ENCODE results near the gene DLGAP1. TPM values are rescaled to one million over a fixed set of nuclear protein-coding genes. Genes with fewer than 3 reads are reported as not detected.

Gene DLGAP1
- total and polyA plus RNA-seq, 2 experiments from 2014 or later, result 3.1 to 6.5 TPM

DNA sequence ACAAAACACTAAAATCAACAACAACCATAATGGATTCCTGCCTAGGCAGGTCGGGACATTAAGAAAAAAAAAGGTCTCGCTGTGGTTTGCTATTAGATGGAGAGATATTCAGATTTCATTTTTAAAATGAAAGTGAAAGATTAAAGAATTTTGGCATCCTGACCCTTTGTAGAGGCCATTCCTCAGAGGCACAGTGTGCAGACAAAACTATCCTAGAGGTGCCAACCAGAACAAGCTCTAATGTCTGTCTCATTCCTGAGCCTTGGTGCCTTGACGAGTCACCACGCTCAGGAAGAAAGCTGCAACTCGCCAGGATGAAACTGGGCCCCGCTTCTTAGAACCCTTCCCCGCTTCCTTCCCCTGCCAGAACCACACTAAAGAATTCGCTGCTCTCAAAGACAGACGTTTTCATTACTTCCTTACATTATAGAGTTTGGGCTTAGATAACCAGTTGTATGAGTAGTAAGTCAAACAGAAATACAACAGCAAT lies 849.1 kb downstream of the DLGAP1 start:
- WGBS (ENCODE audit: low lambda C conversion rate, missing lambda C conversion rate), result 22% methylated on average over 9 of the region's 9 CpGs
- Histone ChIP-seq H2AFZ (no peak overlapping the region), H3K79me2 (no peaks in the 10 kb centered on the region), H3K9me2 (replicated peaks; ENCODE audit: insufficient read depth) (no peaks in the 10 kb centered on the region), H3K4me3 (peak overlapping the region; percentile 6), H4K20me1 (ENCODE audit: insufficient read depth, poor library complexity, severe bottlenecking) (no peaks in the 10 kb centered on the region), H3K36me3 (replicated peaks; ENCODE audit: insufficient read depth, low read depth) (no peaks in the 10 kb centered on the region), H3K27me3 (no peaks in the 10 kb centered on the region), H3K27ac (peak overlapping the region; percentile 95), H3K9me3 (ENCODE audit: low read depth) (no peaks in the 10 kb centered on the region), H3K4me1 (ENCODE audit: insufficient read depth) (peaks cover 28% of the 10 kb centered on the region), H3K4me2 (peak overlapping the region; percentile 79)
- DNase-seq (ENCODE audit: low spot score), result peak; percentile 38
- no peak for TF ChIP-seq EZH2phosphoT487 (IDR thresholded peaks at IDR 0.05; ENCODE audit: low read depth, severe bottlenecking, unreplicated experiment)
- TF ChIP-seq, protein P1, sequence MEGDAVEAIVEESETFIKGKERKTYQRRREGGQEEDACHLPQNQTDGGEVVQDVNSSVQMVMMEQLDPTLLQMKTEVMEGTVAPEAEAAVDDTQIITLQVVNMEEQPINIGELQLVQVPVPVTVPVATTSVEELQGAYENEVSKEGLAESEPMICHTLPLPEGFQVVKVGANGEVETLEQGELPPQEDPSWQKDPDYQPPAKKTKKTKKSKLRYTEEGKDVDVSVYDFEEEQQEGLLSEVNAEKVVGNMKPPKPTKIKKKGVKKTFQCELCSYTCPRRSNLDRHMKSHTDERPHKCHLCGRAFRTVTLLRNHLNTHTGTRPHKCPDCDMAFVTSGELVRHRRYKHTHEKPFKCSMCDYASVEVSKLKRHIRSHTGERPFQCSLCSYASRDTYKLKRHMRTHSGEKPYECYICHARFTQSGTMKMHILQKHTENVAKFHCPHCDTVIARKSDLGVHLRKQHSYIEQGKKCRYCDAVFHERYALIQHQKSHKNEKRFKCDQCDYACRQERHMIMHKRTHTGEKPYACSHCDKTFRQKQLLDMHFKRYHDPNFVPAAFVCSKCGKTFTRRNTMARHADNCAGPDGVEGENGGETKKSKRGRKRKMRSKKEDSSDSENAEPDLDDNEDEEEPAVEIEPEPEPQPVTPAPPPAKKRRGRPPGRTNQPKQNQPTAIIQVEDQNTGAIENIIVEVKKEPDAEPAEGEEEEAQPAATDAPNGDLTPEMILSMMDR (IDR thresholded peaks at IDR 0.05; ENCODE audit: poor library complexity), result no peak

DNA sequence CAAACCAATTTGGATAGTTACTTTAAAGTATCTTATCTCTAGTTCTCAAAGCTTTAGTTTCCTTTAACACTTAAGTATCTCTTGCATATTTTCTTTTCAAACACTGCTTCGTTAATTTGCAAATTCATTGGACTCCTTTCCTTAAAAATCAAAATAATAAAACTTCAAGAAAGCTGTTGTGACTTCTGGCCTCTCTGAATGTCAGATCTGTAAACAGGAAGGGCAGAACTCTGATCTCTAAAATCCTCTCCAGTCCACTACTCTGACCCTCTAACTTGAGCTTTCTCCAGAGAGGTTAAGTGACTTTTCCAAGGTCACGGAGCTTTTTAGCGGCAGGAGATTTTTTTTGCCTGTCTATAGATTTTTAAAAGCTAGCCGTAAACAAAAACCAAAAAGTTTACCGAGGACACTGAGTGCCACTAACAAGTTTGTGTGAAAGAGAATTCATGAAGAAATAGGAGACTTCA lies 849.6 kb downstream of the DLGAP1 start:
- Histone ChIP-seq H2AFZ (no peak overlapping the region), H3K36me3 (replicated peaks; ENCODE audit: insufficient read depth, low read depth) (no peaks in the 10 kb centered on the region), H3K27ac (peak overlapping the region; percentile 95), H4K20me1 (ENCODE audit: insufficient read depth, poor library complexity, severe bottlenecking) (no peaks in the 10 kb centered on the region), H3K27me3 (no peaks in the 10 kb centered on the region), H3K9me3 (ENCODE audit: low read depth) (no peaks in the 10 kb centered on the region), H3K79me2 (no peaks in the 10 kb centered on the region), H3K4me3 (peak overlapping the region; percentile 6), H3K4me1 (ENCODE audit: insufficient read depth) (peaks cover 28% of the 10 kb centered on the region), H3K9me2 (replicated peaks; ENCODE audit: insufficient read depth) (no peaks in the 10 kb centered on the region), H3K4me2 (peak overlapping the region; percentile 79)
- DNase-seq (ENCODE audit: low spot score), result no peak
- WGBS (ENCODE audit: low lambda C conversion rate, missing lambda C conversion rate), result 16% methylated on average over 5 of the region's 5 CpGs
- TF ChIP-seq EZH2 (IDR thresholded peaks at IDR 0.05; ENCODE audit: borderline replicate concordance) (no peak), EZH2phosphoT487 (IDR thresholded peaks at IDR 0.05; ENCODE audit: low read depth, severe bottlenecking, unreplicated experiment) (no peak)
- TF ChIP-seq, protein P1 (IDR thresholded peaks at IDR 0.05; ENCODE audit: poor library complexity), result no peak

DNA sequence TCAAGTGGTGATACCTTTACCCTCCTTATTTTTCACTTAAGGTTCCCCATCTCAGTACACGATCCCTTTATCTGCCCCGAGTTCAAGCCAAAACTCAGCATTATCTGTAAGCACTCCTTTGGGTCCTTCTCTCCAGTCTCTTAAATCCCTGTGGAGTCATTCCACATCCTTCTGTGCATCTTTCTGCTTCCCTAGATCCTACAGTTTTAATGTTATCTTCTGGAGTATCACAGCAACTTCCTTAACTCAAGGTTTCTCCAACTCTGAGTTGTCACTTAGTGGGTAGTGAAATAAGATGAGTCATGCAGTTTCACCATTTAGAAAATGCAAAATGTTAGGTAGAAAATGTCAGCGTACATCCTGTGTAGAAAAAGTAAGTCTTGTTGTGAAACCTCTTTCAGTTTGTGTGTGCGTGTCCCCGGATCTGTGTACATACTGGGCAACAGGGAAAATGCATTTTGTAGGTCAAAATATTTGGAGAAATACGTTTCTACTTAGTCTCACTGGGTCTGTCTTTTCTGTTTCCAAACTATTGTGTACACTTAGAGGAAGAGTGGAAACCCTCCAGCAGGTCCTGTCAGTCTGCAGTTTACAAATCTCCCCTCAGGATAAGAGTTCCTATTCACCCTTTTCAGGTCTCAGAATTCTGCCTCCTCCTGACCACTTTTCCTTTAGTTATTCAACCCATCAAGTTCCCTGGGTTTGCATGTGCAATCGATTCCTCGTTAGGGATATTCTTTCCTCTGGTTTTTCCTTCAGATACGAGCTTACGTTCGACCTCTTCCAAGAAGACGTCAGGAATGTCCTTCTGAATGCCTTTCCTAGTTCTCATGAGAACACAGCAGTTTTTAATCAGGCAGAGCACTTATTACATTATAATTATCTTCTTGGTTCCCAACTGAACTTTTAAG lies 850.4 kb downstream of the DLGAP1 start:
- Histone ChIP-seq H3K9me3 (ENCODE audit: low read depth) (no peaks in the 10 kb centered on the region), H3K36me3 (replicated peaks; ENCODE audit: insufficient read depth, low read depth) (no peaks in the 10 kb centered on the region), H3K4me3 (peak overlapping the region; percentile 6), H3K9me2 (replicated peaks; ENCODE audit: insufficient read depth) (no peaks in the 10 kb centered on the region), H4K20me1 (ENCODE audit: insufficient read depth, poor library complexity, severe bottlenecking) (no peaks in the 10 kb centered on the region), H3K4me2 (peak overlapping the region; percentile 79), H3K4me1 (ENCODE audit: insufficient read depth) (peaks cover 28% of the 10 kb centered on the region), H3K27ac (peak overlapping the region; percentile 95), H3K79me2 (no peaks in the 10 kb centered on the region), H2AFZ (no peak overlapping the region), H3K27me3 (no peaks in the 10 kb centered on the region)
- 6% methylated on average over 12 of the region's 12 CpGs for WGBS (ENCODE audit: low lambda C conversion rate, missing lambda C conversion rate)
- TF ChIP-seq, protein P1 (IDR thresholded peaks at IDR 0.05; ENCODE audit: poor library complexity), result no peak
- no peak for TF ChIP-seq EZH2phosphoT487 (IDR thresholded peaks at IDR 0.05; ENCODE audit: low read depth, severe bottlenecking, unreplicated experiment)
- no peak for TF ChIP-seq EZH2 (IDR thresholded peaks at IDR 0.05; ENCODE audit: borderline replicate concordance)
- peak; percentile 68 for DNase-seq (ENCODE audit: low spot score)
